Measurements from ENCODE around the gene SLC30A9. TPM values are rescaled to one million over a fixed set of nuclear protein-coding genes. Genes with fewer than 3 reads are reported as not detected.
A peak's percentile ranks its signal among the peaks of the same experiment; 100 is the strongest.

SLC30A9 gene
- polyA plus RNA-seq, 1 of the 3 experiments (the other 2 are of a cell fraction): 34.2 TPM

GRCh38 chr4:41975341-41975740 lies 15.0 kb upstream of the SLC30A9 start (continued):
- TF ChIP-seq REST (IDR thresholded peaks at IDR 0.05; ENCODE audit: low read depth, low read length) (no peak), RFX5 (IDR thresholded peaks at IDR 0.05; ENCODE audit: low read length) (no peak), JUND (IDR thresholded peaks at IDR 0.05) (no peak)

- H4K20me1 ChIP-seq (ENCODE audit: insufficient read depth): no peaks in the 10 kb centered on the region
- H3K4me3 ChIP-seq (ENCODE audit: low read depth in 2 of 2, low read length in 1 of 2): no peak overlapping the region
- H3F3A ChIP-seq (replicated peaks; ENCODE audit: insufficient read depth): no peaks in the 10 kb centered on the region
- no peaks in the 10 kb centered on the region for H3K4me1 ChIP-seq (ENCODE audit: control insufficient read depth in 1 of 2, insufficient read depth in 2 of 2, low read depth in 1 of 2, low read length in 1 of 2)
- no peaks in the 10 kb centered on the region for H3K9me2 ChIP-seq
- no peaks in the 10 kb centered on the region for H3K36me3 ChIP-seq (replicated peaks in 1 of 2; ENCODE audit: control insufficient read depth in 1 of 2, insufficient read depth in 2 of 2, low read length in 1 of 2)
- no peak for DNase-seq
- WGBS (ENCODE audit: low lambda C conversion rate): 96% methylated on average over 1 of the region's 1 CpG
- ChIA-PET CTCF (interaction anchor here (0.5 to 2.3 kb wide), 3 partner anchors 13 to 696 kb away, joined by 3 to 9 read pairs (median 3); no protein-coding TSS in a partner anchor), POLR2A (no interaction called here)
- TF ChIP-seq GABPA (IDR thresholded peaks at IDR 0.05; ENCODE audit: low read depth) (no peak), FOXJ3 (CRISPR knock-in tag; IDR thresholded peaks at IDR 0.05) (no peak), USF2 (IDR thresholded peaks at IDR 0.05; ENCODE audit: borderline replicate concordance, low read depth, low read length) (no peak), FOXM1 (IDR thresholded peaks at IDR 0.05; ENCODE audit: low read depth) (no peak), TAF1 (IDR thresholded peaks at IDR 0.05; ENCODE audit: borderline replicate concordance, low read depth, low read length) (no peak), EZH2phosphoT487 (IDR thresholded peaks at IDR 0.05; ENCODE audit: borderline replicate concordance, low read depth) (no peak)
- no peak overlapping the region for H3K9ac ChIP-seq
- no peak overlapping the region for H3K4me2 ChIP-seq
- no peaks in the 10 kb centered on the region for H3K27me3 ChIP-seq (ENCODE audit: insufficient read depth)
- H3K79me2 ChIP-seq (ENCODE audit: insufficient read depth): no peaks in the 10 kb centered on the region
- no peak overlapping the region for H3K27ac ChIP-seq (ENCODE audit: low read depth in 2 of 2, low read length in 1 of 2)
- no peaks in the 10 kb centered on the region for H3K9me3 ChIP-seq
- H2AFZ ChIP-seq (ENCODE audit: low read depth): peak overlapping the region; percentile 55; the same call in 1 of the 2 replicates
Observed at GRCh38 chr4:41976775-41977516, 13.4 kb upstream of the SLC30A9 start.

- H3K79me2 ChIP-seq (ENCODE audit: insufficient read depth): no peaks in the 10 kb centered on the region
- POLR2A ChIA-PET: no interaction called here
- DNase-seq: no peak
- H3K9ac ChIP-seq: no peak overlapping the region
- no peaks in the 10 kb centered on the region for H3K4me1 ChIP-seq (ENCODE audit: control insufficient read depth in 1 of 2, insufficient read depth in 2 of 2, low read depth in 1 of 2, low read length in 1 of 2)
- no peak overlapping the region for H3K4me2 ChIP-seq
- WGBS (ENCODE audit: low lambda C conversion rate): 40% methylated on average over 3 of the region's 3 CpGs
- H4K20me1 ChIP-seq (ENCODE audit: insufficient read depth): no peaks in the 10 kb centered on the region
- H3K4me3 ChIP-seq (ENCODE audit: low read depth in 2 of 2, low read length in 1 of 2): no peak overlapping the region
- H3F3A ChIP-seq (replicated peaks; ENCODE audit: insufficient read depth): no peaks in the 10 kb centered on the region
- H3K36me3 ChIP-seq (replicated peaks in 1 of 2; ENCODE audit: control insufficient read depth in 1 of 2, insufficient read depth in 2 of 2, low read length in 1 of 2): no peaks in the 10 kb centered on the region
- no peaks in the 10 kb centered on the region for H3K27me3 ChIP-seq (ENCODE audit: insufficient read depth)
- CTCF ChIA-PET: interaction anchor here (1.1 kb wide), 1 partner anchor 696 kb away, joined by 3 read pairs; no protein-coding TSS in a partner anchor
- H2AFZ ChIP-seq (ENCODE audit: low read depth): peak overlapping the region; percentile 55; the same call in 1 of the 2 replicates
- no peaks in the 10 kb centered on the region for H3K9me2 ChIP-seq
- H3K27ac ChIP-seq (ENCODE audit: low read depth in 2 of 2, low read length in 1 of 2): no peak overlapping the region
- H3K9me3 ChIP-seq: no peaks in the 10 kb centered on the region
- TF ChIP-seq RXRA (IDR thresholded peaks at IDR 0.05; ENCODE audit: borderline replicate concordance, low read depth) (no peak), EP300 (IDR thresholded peaks at IDR 0.05; ENCODE audit: borderline replicate concordance in 1 of 2, low read depth in 1 of 2, low read length in 1 of 2) (no peak), NRF1 (IDR thresholded peaks at IDR 0.05; ENCODE audit: low read depth, low read length) (no peak), IRF3 (IDR thresholded peaks at IDR 0.05; ENCODE audit: low read depth, low read length) (no peak), MEF2A (IDR thresholded peaks at IDR 0.05; ENCODE audit: borderline replicate concordance, low read depth) (no peak), SMC3 (IDR thresholded peaks at IDR 0.05; ENCODE audit: low read depth, low read length) (no peak), FOXJ3 (CRISPR knock-in tag; IDR thresholded peaks at IDR 0.05) (no peak), GABPA (IDR thresholded peaks at IDR 0.05; ENCODE audit: low read depth) (no peak), USF2 (IDR thresholded peaks at IDR 0.05; ENCODE audit: borderline replicate concordance, low read depth, low read length) (no peak)
Observed at GRCh38 chr4:41977709-41978108, 12.6 kb upstream of the SLC30A9 start.

Measured in SK-N-SH (cell line).